Uterus (tissue), 2 donors: ENCODE measurements around the gene KDM2B.

ENCODE experiments used
- CTCF ChIP-seq, 4 experiments: fragments of 200-600 bp in 2 of 4; fragments of 450-650 bp in 2 of 4; sonication (generic) in 2 of 4; IDR thresholded peaks; one replicate each; pipeline ENCODE4 v1.5.1; 2016 to 2019; ENCODE audit warnings: antibody characterized with exemption in 4 of 4, mild to moderate bottlenecking in 2 of 4, moderate library complexity in 1 of 4
- POLR2A ChIP-seq, 2 donors: fragments of 450-650 bp; IDR thresholded peaks; one replicate each; pipeline ENCODE4 v1.6.1; 2016; ENCODE audit warnings: antibody characterized with exemption in 2 of 2, mild to moderate bottlenecking in 1 of 2, moderate library complexity in 1 of 2

GRCh38 chr12:121611306-121611705, 30.5 kb upstream of the KDM2B start:
- TF ChIP-seq POLR2A (IDR thresholded peaks at IDR 0.05) (no peak), CTCF (IDR thresholded peaks at IDR 0.05) (no peak)
